T follicular helper cell (primary cell): ENCODE data around the gene ERICH2.

ENCODE experiments used
- DNase-seq: peaks from one replicate; pipeline ENCODE4 v3.0.0-alpha.2; 2020; ENCODE audit warnings: low read depth

Gene ERICH2

GRCh38 chr2:170817093-170818035 lies 47.2 kb downstream of the ERICH2 start:
- DNase-seq = no peak

DNA sequence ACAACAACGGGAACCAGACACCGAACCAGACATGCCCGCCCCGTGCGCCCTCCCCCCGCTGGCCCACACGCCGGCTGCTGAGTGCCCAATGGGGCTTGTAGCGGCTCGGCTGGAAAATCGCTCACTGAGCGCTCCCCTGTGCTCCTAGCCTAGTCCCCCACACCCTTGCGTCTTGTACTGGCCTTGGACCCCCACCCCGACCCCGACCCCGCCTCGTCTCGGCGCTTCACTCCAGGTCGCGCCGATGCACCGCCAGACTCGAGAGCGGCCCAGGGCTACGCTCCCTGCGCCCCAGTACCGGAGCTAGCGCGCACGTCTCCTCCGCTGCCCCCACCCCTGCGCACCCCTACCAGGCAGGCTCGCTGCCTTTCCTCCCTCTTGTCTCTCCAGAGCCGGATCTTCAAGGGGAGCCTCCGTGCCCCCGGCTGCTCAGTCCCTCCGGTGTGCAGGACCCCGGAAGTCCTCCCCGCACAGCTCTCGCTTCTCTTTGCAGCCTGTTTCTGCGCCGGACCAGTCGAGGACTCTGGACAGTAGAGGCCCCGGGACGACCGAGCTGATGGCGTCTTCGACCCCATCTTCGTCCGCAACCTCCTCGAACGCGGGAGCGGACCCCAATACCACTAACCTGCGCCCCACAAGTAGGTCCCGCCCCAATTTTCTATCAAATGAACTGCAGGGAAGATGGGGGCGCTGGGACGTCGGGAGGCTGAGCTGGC lies 48.0 kb downstream of the ERICH2 start:
- DNase-seq = no peak

GRCh38 chr2:170818752-170819470 lies 48.7 kb downstream of the ERICH2 start:
- DNase-seq = no peak

GRCh38 chr2:170819680-170820664 lies 49.8 kb downstream of the ERICH2 start:
- DNase-seq = no peak

DNA sequence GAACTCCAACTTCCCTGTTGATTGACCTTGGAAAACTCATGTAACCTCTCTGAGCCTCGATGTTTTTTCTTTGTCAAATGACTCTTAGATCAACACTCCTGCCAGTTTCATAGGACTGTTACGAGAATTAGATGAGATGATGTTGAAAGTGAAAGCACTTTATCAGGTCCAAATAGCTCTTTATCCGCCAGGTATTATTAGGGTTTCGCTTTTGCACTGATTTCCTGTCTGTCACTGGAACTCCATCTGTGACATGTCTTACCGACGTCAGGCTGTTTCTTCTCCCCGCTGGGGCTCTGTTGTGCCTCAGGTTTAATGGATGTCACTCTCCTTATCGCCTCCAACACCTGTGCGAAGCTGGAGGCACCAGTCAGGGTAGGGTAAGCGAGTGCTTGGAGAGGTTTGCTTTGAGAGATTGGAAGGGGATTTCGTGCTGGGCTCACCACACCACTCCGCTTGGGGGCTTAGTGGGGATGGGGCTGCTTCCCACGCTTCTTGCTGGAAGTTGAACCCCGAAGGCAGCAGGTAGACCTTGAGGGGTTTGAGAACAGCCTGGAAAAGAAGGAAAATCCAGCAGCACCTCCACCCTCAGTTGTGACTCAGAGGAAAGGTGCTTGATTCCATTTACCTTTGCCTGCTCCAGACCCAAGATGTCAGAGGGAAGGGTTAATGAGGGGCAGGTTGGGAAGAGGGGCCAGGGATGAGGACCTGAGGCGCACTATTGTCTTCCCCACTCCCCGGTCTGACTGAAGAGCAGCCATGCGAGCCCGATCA lies 50.8 kb downstream of the ERICH2 start:
- no peak for DNase-seq

DNA sequence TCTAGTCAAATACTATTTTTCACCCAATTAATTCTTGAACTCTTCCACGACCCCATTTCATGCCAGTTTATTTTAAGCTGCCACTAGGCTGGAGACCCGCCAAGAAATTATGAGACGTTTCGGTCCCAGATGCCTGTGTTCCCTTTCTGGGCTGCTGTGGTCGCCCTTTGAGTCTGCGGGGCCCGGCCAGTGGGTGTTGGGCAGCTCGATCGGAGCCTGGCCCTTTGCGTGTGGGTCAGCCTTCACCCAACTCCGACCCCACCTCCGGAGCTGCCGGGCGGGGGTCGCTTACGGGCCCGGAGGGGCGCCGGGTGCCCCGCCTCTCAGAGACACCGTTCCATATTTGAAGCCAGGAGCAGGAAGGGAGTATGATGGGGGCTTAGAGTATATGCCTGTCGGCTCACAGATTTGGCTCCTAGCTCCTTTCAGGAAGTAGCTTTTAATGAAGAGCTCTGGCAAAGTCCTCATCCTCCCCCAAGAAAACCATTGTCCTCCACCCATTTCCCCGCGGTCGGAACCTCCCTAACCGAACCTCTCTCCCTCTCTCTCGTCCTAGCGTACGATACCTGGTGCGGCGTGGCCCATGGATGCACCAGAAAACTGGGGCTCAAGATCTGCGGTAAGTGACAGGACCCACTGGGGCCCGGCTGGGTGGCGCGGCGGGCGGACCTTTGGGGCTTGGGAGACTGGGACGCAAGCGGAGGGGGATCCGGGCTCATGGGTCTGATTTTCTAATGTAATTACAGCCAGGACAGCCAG lies 51.5 kb downstream of the ERICH2 start:
- DNase-seq = no peak

GRCh38 chr2:170822290-170823087 lies 52.3 kb downstream of the ERICH2 start:
- no peak for DNase-seq

DNA sequence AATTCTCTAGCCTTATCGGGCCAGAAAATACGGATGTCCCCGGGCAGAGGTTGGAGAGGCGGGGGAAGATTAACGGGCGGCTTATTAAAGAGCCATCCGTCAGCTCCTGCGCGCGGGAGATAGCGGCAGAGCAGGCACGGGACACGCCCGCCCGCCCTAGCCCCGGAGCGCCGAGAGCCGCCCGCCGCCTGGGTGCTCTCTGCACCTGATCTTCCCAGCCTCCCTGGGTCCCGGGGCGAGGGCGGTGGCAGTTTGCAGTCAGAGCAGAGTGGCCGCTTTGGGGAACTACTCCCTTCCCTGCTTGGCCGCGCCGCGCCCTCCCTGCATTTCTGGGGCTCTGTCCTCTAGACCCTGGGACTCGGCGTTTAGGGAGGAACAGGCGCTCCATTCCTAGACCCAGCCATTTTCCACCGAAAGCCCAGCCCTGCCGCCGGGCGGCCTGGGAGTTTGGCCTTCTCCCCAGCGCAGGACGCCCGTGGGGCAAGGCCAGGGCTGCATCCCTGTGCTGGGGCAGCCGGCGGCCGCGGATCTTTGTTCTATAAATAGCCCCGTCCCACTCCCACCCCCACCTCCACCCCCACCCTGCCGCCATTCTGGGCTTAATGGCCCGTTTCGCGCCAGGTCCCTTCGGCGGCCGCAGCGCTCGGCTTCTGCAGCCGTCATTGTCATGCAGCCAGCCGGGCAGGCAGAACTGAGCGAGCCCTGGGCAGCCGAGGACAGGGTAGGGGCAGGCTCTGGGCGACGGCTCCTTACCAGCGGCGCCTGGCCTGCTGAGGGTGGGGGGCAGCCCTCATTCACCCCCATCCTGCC lies 53.1 kb downstream of the ERICH2 start:
- no peak for DNase-seq

DNA sequence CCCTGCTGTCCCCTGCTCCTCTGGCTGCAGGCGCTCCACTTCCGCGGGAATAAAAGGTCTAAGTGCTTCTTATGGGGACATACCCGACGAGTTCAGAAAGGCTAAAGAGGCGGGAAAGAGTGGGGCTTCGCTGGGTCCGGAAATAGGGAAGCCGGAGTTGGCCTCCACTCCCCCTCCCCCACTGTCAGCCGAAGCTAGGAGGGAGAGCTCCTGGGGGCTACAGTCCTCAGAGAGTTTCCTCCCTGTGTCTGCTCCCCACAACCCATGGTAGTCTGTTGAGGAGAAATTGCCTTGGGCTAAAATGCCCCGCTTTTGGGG lies 53.7 kb downstream of the ERICH2 start:
- no peak for DNase-seq

DNA sequence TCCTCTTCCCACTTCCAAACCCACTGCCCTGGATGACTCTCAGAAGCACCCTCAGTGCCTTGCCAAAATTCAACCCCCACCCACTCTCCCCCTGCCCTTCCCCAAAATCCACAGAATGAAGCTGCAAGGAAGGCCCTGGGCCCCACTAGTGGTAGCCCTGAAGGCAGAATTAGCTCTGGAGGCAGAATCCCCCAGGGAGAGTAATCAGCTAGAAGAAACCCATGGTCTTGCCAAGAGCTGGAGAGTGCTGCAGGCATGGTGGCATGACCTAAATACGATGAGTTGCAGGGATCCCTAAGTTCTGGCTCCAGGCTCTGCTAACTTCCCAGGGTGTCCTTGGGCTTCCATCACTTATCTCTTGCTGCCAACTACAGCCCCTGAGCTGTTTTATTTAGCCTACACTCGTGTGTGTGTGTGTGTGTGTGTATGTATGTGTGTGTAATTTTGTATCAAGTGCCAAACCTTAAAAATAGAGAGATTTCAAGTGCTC lies 54.4 kb downstream of the ERICH2 start:
- no peak for DNase-seq

DNA sequence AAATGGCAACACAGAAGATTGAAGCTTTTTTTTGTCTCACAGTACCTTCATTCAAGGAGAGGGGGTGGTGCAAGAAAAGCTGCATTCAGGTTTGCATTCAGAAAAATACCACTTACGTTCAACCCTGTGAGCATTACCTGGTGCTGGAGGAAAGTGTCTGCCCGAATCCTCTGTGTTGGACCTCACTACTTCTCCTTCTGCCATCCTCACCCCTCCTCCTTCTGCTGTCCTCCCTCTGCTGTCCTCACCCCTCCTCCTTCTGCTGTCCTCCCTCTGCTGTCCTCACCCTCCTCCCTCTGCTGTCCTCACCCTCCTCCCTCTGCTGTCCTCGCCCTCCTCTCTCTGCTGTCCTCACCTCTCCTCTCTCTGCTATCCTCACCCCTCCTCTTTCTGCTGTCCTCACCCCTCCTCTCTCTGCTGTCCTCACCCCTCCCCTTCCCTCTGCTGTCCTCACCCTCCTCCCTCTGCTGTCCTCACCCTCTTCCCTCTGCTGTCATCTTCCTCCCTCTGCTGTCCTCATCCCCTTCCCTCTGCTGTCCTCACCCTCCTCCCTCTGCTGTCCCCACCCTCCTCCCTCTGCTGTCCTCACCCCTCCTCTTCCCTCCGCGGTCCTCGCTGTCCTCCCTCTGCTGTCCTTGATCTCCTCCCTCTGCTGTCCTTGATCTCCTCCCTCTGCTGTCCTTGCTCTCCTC lies 57.8 kb downstream of the ERICH2 start:
- no peak for DNase-seq

GRCh38 chr2:170828533-170828916 lies 58.3 kb downstream of the ERICH2 start:
- DNase-seq = no peak

DNA sequence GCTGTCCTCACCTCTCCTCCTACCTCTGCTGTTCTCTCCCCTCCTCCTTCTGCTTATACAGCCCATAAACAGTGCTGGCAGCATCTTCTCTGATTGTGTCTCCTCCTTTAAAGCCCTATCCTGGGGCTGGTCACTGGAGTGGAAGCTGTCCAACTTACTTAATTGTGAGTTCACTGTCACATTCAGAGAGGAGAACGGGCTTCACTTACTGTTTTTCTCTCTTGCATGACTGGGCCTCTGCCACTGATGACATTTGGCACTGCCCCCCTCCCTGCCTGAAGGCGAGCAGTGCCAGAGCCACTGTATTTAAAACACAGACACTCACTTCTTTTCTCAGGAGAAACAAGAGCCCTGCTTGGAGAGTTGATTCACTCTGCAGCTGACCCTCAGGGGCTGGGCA lies 58.9 kb downstream of the ERICH2 start:
- no peak for DNase-seq

DNA sequence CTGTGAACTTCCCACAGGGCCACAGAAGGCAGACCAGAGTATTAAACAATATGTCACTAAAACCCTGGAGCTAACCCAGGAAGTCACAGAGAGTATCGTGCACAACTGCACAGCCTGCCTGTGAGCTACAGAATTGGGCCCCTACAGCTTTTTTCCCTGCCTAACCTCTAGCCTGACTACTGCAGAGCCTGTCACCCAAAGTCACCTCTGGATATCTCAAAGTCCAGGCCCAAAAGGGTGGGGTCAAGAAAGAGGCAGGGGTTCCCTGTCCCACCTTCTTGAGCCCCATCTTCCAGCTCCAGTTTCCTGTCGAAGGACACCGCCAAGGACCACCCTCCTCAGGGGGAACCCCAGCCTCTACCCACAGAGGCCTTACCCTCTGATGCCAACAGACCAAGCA lies 60.0 kb downstream of the ERICH2 start:
- DNase-seq = no peak

DNA sequence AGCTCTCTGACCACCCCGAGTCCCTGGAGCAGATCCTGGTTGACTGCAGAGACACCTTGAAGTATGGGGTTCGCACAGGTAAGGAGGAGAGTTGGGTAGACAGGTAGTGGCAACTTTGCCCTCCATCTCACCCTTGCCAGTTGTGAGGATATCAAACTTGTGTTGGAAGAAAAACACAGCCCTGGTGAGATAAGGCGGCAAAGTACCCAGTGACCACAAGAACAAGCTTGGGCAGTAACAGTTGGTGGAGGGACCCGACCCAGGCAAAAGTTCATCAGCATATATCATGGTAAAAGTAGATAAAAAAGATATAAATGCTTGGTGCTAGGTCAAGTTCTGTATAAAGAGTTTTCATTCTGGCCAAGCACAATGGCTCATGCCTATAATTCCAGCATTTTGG lies 60.9 kb downstream of the ERICH2 start:
- no peak for DNase-seq

- no peak for DNase-seq
Observed at GRCh38 chr2:170836027-170836426, 65.8 kb downstream of the ERICH2 start.

GRCh38 chr2:170840717-170841210 lies 70.6 kb downstream of the ERICH2 start:
- DNase-seq = no peak
